Measurements from ENCODE around the gene TACR2.
A peak's percentile ranks its signal among the peaks of the same experiment; 100 is the strongest.

Gene TACR2

GRCh38 chr10:69405221-69405620, 11.5 kb downstream of the TACR2 start:
- no peak for DNase-seq (ENCODE audit: low read depth in 4 of 4, low spot score in 1 of 4)

- DNase-seq (ENCODE audit: low read depth in 4 of 4, low spot score in 1 of 4) = no peak
These were observed 11.9 kb downstream of the TACR2 start for GRCh38 chr10:69404786-69405185.

DNA sequence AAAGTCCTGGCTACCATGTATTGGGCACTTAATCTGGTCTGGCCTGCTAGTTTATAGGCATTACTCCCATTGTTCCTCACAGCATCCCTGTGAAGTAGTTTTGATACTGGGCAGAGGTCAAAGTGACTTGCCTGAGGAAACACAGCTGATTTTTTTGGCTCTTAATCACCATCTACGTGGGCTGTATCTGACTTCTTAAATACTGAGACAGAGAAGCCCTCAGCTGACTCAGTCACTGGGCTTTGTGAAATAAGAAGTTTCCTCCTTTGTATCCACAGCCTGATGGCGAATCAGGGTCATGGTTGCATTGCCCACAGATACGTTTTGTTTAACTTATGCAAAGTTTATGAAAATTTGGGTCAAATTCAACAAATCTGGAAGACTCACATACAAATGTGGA, 13.2 kb downstream of the TACR2 start:
- DNase-seq (ENCODE audit: low read depth in 4 of 4, low spot score in 1 of 4) = no peak

DNA sequence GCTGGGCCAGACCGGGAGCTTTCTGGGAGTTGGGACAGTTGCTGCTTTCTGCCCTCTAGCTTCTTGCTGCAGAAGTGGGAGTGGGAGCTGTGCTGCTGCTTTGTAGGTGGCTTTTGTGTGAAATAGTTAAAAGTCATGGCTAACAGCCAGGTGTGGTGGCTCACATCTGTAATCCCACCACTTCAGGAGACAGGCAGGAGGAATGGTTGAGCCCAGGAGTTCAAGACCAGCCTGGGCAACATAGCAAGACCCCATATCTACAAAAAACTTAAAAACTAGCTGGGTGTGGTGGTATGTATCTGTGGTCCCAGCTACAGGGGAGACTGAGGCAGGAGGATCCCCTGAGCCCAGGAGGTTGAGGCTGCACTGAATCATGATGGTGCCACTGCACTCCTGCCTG, 13.7 kb downstream of the TACR2 start:
- DNase-seq (ENCODE audit: low read depth in 4 of 4, low spot score in 1 of 4) = no peak

DNA sequence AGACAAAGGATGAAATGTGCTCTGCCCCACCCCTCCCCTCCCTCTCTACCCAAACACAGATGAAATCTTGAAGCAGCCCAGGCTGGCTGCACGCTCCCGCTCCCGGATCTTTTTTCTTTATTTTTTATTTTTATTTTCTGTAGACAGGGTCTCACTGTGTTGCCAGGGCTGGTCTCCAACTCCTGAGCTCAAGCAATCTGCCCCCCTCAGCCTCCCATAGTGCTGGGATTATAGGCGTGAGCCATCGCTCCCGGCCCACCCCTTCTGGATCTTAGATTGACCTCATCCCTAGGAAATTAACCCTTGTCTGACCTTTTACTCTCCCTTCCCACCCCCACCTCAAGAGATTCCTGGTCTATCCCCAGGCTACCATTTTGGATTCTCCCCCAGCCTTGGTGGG, 14.3 kb downstream of the TACR2 start:
- no peak for DNase-seq (ENCODE audit: low read depth in 4 of 4, low spot score in 1 of 4)

DNA sequence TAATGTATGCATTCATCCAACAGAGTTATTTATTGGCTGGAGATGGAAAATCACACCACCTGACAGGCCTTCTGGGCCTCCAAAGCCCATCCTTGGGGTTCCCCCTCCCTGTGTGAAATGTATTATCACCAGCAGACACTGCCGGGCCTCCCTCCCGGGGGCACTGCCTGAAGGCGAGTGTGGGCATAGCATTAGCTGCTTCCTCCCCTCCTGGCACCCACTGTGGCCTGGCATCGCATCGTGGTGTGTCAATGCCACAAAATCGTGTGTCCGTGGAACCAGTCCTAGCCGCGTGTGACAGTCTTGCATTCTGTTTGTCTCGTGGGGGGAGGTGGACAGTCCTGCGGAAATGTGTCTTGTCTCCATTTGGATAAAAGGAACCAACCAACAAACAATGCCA, 15.3 kb downstream of the TACR2 start:
- DNase-seq (ENCODE audit: low read depth in 4 of 4, low spot score in 1 of 4) = no peak

DNA sequence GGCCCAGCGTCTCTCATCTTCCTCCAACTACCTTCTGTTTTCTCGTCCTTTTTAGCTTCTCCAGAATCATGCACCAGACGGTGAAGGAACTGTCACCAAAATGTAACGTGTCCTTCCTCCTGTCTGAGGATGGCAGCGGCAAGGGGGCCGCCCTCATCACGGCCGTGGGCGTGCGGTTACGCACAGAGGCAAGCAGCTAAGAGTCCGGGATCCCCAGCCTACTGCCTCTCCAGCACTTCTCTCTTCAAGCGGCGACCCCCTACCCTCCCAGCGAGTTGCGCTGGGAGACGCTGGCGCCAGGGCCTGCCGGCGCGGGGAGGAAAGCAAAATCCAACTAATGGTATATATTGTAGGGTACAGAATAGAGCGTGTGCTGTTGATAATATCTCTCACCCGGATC, 15.8 kb downstream of the TACR2 start:
- DNase-seq (ENCODE audit: low read depth in 4 of 4, low spot score in 1 of 4) = no peak

DNA sequence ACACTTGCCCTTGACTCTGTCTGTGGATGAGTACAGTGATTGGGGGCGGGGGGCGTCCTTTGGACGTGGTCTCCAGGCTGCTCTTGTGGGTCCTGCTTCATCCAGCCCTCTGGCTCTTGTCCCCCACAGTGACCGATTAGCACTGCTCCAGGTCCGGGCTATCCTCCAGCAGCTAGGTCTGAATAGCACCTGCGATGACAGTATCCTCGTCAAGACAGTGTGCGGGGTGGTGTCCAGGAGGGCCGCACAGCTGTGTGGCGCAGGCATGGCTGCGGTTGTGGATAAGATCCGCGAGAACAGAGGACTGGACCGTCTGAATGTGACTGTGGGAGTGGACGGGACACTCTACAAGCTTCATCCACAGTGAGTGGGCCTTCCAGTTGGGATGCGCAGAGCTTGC, 18.3 kb downstream of the TACR2 start:
- DNase-seq (ENCODE audit: low read depth in 4 of 4, low spot score in 1 of 4) = no peak

GRCh38 chr10:69397972-69398371, 18.7 kb downstream of the TACR2 start:
- DNase-seq (ENCODE audit: low read depth in 4 of 4, low spot score in 1 of 4) = no peak

- no peak for DNase-seq (ENCODE audit: low read depth in 4 of 4, low spot score in 1 of 4)
These were observed 22.7 kb downstream of the TACR2 start for GRCh38 chr10:69394020-69394419.

DNA sequence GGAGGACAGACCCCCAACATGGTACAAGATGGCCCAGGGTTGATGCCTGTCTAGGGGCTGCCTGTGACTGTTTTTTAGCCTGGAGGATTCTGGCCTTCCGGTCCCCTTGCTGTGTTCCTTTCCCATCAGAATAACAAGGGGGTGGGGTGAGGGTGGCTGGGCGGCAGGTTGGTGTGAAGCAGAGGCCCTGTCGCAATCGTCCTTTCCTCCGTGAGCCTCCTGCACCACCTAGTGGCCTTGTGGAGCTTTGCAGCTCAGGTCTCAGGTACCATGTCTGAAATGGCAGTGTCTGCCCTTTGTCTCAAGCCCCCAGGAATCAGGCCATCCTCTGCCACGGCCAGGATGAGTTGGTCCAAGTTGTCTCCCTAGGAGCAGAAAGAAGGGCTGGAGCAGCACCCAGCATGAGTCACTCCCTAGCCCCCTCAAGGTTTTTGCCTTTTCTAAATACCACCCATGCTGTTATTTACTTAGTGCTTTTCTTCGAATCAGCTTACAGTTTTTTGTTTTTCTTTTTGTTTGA, 24.2 kb downstream of the TACR2 start:
- peak; percentile 49 to 71 (median 62) for DNase-seq (ENCODE audit: low read depth in 4 of 4, low spot score in 1 of 4)

DNA sequence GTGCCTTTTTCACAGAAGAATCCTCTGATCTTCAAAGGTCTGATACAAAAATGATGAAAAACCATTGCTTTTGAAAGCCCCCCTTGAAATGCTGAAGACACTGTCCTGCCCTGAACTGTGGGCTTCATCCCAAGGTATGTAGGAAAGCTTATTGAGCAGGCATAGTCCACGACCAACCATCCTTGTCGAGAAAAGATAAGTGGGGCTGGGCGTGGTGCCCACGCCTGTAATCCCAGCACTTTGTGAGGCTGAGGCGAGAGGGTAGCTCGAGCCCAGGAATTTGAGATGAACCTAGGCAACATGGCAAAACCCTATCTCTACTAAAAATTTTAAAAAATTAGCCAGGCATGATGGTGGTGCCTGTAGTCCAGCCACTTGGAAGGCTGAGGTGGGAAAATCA, 25.6 kb downstream of the TACR2 start:
- DNase-seq (ENCODE audit: low read depth in 4 of 4, low spot score in 1 of 4) = no peak

- DNase-seq (ENCODE audit: low read depth in 4 of 4, low spot score in 1 of 4) = no peak
These were observed 26.8 kb downstream of the TACR2 start for GRCh38 chr10:69389827-69390490.

DNA sequence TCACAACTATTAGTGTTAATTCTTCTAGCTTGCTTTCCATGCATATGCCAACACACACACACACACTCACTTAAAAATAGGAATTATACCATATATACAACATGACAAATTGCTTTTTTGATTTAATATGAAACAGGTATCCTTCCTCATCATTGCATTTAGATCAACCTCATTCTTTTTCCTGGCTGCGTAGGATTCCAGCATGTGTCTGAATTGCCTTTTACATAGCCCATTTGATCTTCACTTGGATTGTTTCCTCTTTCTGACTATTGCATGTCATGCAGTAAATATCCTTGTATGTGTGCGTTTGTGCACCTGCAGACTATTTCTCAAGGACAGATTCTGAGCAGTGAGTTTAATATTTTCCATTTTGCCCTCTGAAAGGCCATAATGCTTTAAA, 28.2 kb downstream of the TACR2 start:
- DNase-seq (ENCODE audit: low read depth in 4 of 4, low spot score in 1 of 4) = no peak

DNA sequence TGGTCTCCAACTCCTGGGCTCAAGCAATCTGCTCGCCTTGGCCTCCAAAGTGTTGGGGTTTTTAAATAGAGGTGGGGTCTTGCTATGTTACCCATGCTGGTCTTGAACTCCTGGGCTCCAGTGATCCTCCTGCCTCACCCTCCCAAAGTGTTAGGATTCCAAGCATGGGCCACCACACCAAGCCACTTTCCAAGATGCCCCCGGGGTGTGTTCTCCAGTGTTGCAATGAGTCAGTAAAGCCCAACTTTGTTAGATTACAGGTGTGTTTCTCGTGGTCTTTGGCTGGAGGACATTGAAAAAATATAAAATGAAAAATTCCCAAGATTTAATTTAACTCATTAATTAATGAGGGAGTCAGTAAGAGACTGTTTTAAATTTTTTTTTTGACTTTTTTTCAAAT, 29.2 kb downstream of the TACR2 start:
- DNase-seq (ENCODE audit: low read depth in 4 of 4, low spot score in 1 of 4) = no peak

GRCh38 chr10:69385454-69386350, 31.0 kb downstream of the TACR2 start:
- no peak for DNase-seq (ENCODE audit: low read depth in 4 of 4, low spot score in 1 of 4)

GRCh38 chr10:69384320-69384719, 32.4 kb downstream of the TACR2 start:
- no peak for DNase-seq (ENCODE audit: low read depth in 4 of 4, low spot score in 1 of 4)

GRCh38 chr10:69383558-69383957, 33.2 kb downstream of the TACR2 start:
- DNase-seq (ENCODE audit: low read depth in 4 of 4, low spot score in 1 of 4) = no peak

DNA sequence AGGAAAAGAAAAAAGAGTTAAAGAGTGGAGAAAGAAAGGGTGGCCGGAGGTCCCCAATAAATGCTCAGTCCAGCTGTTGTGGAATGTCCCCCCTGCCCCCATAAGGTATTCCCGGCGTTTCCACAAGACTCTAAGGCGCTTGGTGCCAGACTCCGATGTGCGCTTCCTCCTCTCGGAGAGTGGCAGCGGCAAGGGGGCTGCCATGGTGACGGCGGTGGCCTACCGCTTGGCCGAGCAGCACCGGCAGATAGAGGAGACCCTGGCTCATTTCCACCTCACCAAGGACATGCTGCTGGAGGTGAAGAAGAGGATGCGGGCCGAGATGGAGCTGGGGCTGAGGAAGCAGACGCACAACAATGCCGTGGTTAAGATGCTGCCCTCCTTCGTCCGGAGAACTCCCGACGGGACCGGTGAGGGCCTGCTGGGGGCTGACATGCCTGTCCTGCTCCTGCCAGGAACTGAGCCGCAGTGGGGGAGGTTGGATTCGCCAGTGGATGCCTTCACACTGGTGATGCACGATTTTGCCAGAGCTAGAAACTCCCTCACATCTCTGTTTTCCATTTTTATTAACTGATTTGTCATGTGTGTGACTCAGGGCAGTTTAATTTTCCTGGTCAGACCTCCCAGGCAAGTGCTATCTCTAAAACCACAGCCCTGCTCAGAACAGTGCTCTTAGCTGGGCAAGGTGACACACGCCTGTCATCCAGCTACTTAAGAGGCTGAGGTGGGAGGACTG, 34.2 kb downstream of the TACR2 start:
- DNase-seq (ENCODE audit: low read depth in 4 of 4, low spot score in 1 of 4) = no peak

DNA sequence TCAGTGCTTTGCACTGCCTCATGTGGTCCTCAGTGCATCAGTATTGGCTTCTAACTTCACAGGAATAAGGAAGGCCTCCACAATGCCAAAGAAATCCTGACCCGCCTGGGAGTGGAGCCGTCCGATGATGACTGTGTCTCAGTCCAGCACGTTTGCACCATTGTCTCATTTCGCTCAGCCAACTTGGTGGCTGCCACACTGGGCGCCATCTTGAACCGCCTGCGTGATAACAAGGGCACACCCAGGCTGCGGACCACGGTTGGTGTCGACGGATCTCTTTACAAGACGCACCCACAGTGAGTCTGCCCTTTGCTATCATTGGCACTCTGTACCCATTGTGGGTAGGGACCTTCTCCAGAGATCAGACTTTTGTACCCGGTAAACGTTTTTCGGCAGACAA, 36.9 kb downstream of the TACR2 start:
- DNase-seq (ENCODE audit: low read depth in 4 of 4, low spot score in 1 of 4) = no peak

GRCh38 chr10:69377933-69378332, 38.8 kb downstream of the TACR2 start:
- DNase-seq (ENCODE audit: low read depth in 4 of 4, low spot score in 1 of 4) = no peak

DNA sequence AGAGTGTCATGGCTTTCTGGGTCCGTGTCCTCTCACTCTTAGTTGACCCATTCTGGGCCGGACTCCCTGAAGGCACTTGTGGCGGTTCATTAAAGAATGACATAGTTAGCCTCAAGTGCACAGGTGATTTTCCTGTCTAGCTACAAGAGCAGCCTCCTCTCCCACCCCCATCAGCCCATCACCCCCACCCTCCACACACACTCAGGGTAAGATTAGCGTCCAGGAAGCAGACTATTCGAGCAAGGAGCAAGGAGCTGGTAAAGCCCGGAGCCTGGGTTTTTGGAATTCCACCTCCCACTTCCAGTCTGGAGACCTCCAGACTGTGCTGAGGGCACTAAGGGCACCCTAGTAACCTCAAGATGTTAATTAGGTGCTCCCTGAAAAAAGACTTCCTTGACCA, 39.5 kb downstream of the TACR2 start:
- DNase-seq (ENCODE audit: low read depth in 4 of 4, low spot score in 1 of 4) = no peak

Measured in stimulated activated CD4-positive, alpha-beta T cell treated with anti-CD3 and anti-CD28 coated beads, Interleukin-1b, Interleukin-23, amount 100 ng/mL, for 24 hours (primary cell).